ENCODE results near the gene ZRANB3.

Gene ZRANB3

DNA sequence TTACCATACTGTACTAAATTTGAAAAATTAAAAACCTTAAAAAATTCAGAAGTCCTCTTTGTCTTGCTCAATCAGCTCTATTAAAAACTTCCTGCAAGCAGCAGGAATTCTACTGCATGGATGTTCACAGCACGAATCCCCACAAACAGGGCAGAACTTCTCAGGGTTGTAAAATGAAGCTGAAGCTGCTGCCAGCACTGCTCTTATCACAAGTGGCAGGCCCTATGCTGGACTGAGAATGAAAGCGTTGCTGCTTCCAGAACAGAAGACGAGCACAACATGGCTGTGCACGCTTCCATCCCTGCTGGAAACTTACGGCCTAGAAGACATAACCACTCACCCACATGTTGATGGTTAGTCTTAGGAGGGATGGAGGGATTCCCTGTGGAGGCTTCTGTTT, 345.0 kb downstream of the ZRANB3 start:
- Histone ChIP-seq H3K27me3 (replicated peaks; ENCODE audit: insufficient read depth, low read length) (no peaks in the 10 kb centered on the region), H3K9me2 (replicated peaks; ENCODE audit: insufficient read depth, low read length) (no peaks in the 10 kb centered on the region), H3F3A (ENCODE audit: insufficient read depth, low read length) (no peaks in the 10 kb centered on the region), H3K36me3 (replicated peaks; ENCODE audit: insufficient read depth, low read length) (no peaks in the 10 kb centered on the region), H3K4me3 (ENCODE audit: low read length) (no peak overlapping the region), H4K20me1 (ENCODE audit: insufficient read depth, low read length) (no peaks in the 10 kb centered on the region), H3K9ac (ENCODE audit: low read length) (no peak overlapping the region), H2AFZ (ENCODE audit: low read length) (no peak overlapping the region), H3K4me2 (ENCODE audit: low read depth, low read length) (no peak overlapping the region), H3K9me3 (replicated peaks; ENCODE audit: insufficient read depth, low read length) (no peaks in the 10 kb centered on the region), H3K4me1 (ENCODE audit: low read length) (no peaks in the 10 kb centered on the region), H3K79me2 (ENCODE audit: low read length) (no peaks in the 10 kb centered on the region), H3K27ac (ENCODE audit: low read length) (no peak overlapping the region)
- TF ChIP-seq EZH2phosphoT487 (IDR thresholded peaks at IDR 0.05; ENCODE audit: low read length) = no peak
- no peak for DNase-seq

DNA sequence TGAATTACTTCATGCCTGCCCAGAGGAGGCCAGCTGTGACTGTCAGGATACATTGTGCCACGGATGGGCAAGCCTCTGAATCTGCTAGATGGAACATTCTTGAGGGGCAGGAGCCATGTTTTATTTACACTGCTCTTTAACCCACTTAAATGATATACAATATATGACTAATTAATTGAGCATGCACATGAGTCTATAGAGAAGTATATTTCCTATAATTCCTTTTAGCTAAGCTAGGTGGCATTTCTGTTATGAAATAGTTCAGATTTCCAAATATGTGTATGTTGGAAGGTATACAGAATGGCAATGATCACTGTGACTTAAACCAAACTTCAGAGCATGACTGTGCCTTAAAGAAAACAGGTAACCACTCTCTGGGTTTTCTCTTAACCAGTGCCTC, 347.2 kb downstream of the ZRANB3 start:
- Histone ChIP-seq H3K9me3 (replicated peaks; ENCODE audit: insufficient read depth, low read length) (no peaks in the 10 kb centered on the region), H3F3A (ENCODE audit: insufficient read depth, low read length) (no peaks in the 10 kb centered on the region), H3K9me2 (replicated peaks; ENCODE audit: insufficient read depth, low read length) (no peaks in the 10 kb centered on the region), H3K4me1 (ENCODE audit: low read length) (no peaks in the 10 kb centered on the region), H3K4me3 (ENCODE audit: low read length) (no peak overlapping the region), H3K36me3 (replicated peaks; ENCODE audit: insufficient read depth, low read length) (no peaks in the 10 kb centered on the region), H3K9ac (ENCODE audit: low read length) (no peak overlapping the region), H2AFZ (ENCODE audit: low read length) (no peak overlapping the region), H4K20me1 (ENCODE audit: insufficient read depth, low read length) (no peaks in the 10 kb centered on the region), H3K27ac (ENCODE audit: low read length) (no peak overlapping the region), H3K27me3 (replicated peaks; ENCODE audit: insufficient read depth, low read length) (no peaks in the 10 kb centered on the region), H3K4me2 (ENCODE audit: low read depth, low read length) (no peak overlapping the region), H3K79me2 (ENCODE audit: low read length) (no peaks in the 10 kb centered on the region)
- TF ChIP-seq EZH2 (optimal IDR thresholded peaks at IDR 0.05; ENCODE audit: low read depth, low read length) (no peak), EZH2phosphoT487 (IDR thresholded peaks at IDR 0.05; ENCODE audit: low read length) (no peak)
- TF ChIP-seq, protein P1, sequence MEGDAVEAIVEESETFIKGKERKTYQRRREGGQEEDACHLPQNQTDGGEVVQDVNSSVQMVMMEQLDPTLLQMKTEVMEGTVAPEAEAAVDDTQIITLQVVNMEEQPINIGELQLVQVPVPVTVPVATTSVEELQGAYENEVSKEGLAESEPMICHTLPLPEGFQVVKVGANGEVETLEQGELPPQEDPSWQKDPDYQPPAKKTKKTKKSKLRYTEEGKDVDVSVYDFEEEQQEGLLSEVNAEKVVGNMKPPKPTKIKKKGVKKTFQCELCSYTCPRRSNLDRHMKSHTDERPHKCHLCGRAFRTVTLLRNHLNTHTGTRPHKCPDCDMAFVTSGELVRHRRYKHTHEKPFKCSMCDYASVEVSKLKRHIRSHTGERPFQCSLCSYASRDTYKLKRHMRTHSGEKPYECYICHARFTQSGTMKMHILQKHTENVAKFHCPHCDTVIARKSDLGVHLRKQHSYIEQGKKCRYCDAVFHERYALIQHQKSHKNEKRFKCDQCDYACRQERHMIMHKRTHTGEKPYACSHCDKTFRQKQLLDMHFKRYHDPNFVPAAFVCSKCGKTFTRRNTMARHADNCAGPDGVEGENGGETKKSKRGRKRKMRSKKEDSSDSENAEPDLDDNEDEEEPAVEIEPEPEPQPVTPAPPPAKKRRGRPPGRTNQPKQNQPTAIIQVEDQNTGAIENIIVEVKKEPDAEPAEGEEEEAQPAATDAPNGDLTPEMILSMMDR (IDR thresholded peaks at IDR 0.05; ENCODE audit: low read length) = no peak
- no peak for DNase-seq

DNA sequence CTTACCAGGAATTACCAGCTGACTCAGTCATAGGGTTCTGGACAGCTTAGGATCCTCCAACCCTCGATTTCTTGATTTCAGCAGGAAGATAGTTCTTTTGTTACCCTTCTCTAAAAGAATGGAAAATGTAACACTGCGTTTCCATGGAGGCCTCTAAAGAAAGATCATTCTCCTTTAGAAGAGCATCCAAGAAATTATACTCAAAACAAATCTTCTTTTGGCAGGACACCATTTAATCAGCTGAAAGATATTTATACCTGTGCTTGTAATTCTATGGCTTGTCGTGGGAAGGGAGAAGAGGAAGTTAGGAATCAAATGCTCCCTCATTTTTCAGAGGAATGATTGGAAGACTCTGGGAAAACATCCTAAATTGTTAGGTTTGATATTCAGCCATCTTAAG, 348.4 kb downstream of the ZRANB3 start:
- no peak overlapping the region for H3K4me2 ChIP-seq (ENCODE audit: low read depth, low read length)
- H4K20me1 ChIP-seq (ENCODE audit: insufficient read depth, low read length) = no peaks in the 10 kb centered on the region
- H3K9ac ChIP-seq (ENCODE audit: low read length) = no peak overlapping the region
- no peaks in the 10 kb centered on the region for H3K9me3 ChIP-seq (replicated peaks; ENCODE audit: insufficient read depth, low read length)
- H3K4me3 ChIP-seq (ENCODE audit: low read length) = no peak overlapping the region
- H3K4me1 ChIP-seq (ENCODE audit: low read length) = no peaks in the 10 kb centered on the region
- no peaks in the 10 kb centered on the region for H3F3A ChIP-seq (ENCODE audit: insufficient read depth, low read length)
- no peak overlapping the region for H2AFZ ChIP-seq (ENCODE audit: low read length)
- H3K9me2 ChIP-seq (replicated peaks; ENCODE audit: insufficient read depth, low read length) = no peaks in the 10 kb centered on the region
- TF ChIP-seq EZH2phosphoT487 (IDR thresholded peaks at IDR 0.05; ENCODE audit: low read length) = no peak
- TF ChIP-seq EZH2 (optimal IDR thresholded peaks at IDR 0.05; ENCODE audit: low read depth, low read length) = no peak
- TF ChIP-seq, protein P1 (IDR thresholded peaks at IDR 0.05; ENCODE audit: low read length) = no peak
- DNase-seq = no peak
- H3K27me3 ChIP-seq (replicated peaks; ENCODE audit: insufficient read depth, low read length) = no peaks in the 10 kb centered on the region
- H3K79me2 ChIP-seq (ENCODE audit: low read length) = no peaks in the 10 kb centered on the region
- no peaks in the 10 kb centered on the region for H3K36me3 ChIP-seq (replicated peaks; ENCODE audit: insufficient read depth, low read length)
- H3K27ac ChIP-seq (ENCODE audit: low read length) = no peak overlapping the region

DNA sequence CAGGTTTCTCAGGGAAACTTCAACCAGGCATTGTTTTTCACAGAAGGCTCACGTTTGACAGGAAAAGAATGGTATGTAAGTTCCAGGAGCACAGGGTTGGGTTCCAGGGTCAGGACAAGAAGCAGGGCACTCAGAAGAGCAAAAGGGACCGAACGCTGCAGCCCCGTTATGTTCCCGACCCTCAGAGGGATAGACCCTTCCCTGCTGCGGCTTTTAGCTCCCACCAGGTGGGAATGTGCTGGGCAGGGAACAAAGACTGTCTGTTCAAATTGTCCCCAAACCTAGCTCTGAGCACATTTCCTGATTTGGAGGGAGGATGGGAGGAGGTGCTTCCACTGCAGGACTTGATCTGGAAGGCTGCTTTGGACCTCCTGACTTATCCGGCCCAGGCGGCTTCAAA, 348.8 kb downstream of the ZRANB3 start:
- no peak for DNase-seq
- no peaks in the 10 kb centered on the region for H3K36me3 ChIP-seq (replicated peaks; ENCODE audit: insufficient read depth, low read length)
- H3K9me2 ChIP-seq (replicated peaks; ENCODE audit: insufficient read depth, low read length) = no peaks in the 10 kb centered on the region
- no peaks in the 10 kb centered on the region for H3K4me1 ChIP-seq (ENCODE audit: low read length)
- H3F3A ChIP-seq (ENCODE audit: insufficient read depth, low read length) = no peaks in the 10 kb centered on the region
- H3K79me2 ChIP-seq (ENCODE audit: low read length) = no peaks in the 10 kb centered on the region
- no peak overlapping the region for H2AFZ ChIP-seq (ENCODE audit: low read length)
- no peak for TF ChIP-seq EZH2phosphoT487 (IDR thresholded peaks at IDR 0.05; ENCODE audit: low read length)
- TF ChIP-seq EZH2 (optimal IDR thresholded peaks at IDR 0.05; ENCODE audit: low read depth, low read length) = no peak
- TF ChIP-seq, protein P1 (IDR thresholded peaks at IDR 0.05; ENCODE audit: low read length) = no peak
- H4K20me1 ChIP-seq (ENCODE audit: insufficient read depth, low read length) = no peaks in the 10 kb centered on the region
- H3K9me3 ChIP-seq (replicated peaks; ENCODE audit: insufficient read depth, low read length) = no peaks in the 10 kb centered on the region
- H3K4me3 ChIP-seq (ENCODE audit: low read length) = no peak overlapping the region
- no peaks in the 10 kb centered on the region for H3K27me3 ChIP-seq (replicated peaks; ENCODE audit: insufficient read depth, low read length)
- no peak overlapping the region for H3K9ac ChIP-seq (ENCODE audit: low read length)
- H3K27ac ChIP-seq (ENCODE audit: low read length) = no peak overlapping the region
- H3K4me2 ChIP-seq (ENCODE audit: low read depth, low read length) = no peak overlapping the region

Measured in MM.1S (cell line).